CD4-positive, CD25-positive, alpha-beta regulatory T cell (primary cell): Measurements from ENCODE around the gene CLEC2A. TPM values are rescaled to one million over a fixed set of nuclear protein-coding genes. Genes with fewer than 3 reads are reported as not detected.
"Not testable (repeated sequence)": the region's sequence is repeated elsewhere in the genome, so short reads cannot be mapped to it uniquely, and the experiment has no call there.

Experiments used
- ATAC-seq, 2 donors: fragments of 150-1000 bp; cut with Tn5 transposase; one replicate each; pipeline ENCODE4 v1.10.0; 2021; ENCODE audit warnings: low read depth in 2 of 2, moderate number of reproducible peaks in 2 of 2, moderate library complexity in 1 of 2
- DNase-seq, 3 donors: peaks; one replicate each; pipeline versions ENCODE4 v3.0.0 to v3.0.0-alpha.2; 2012 to 2022; ENCODE audit warnings: mixed read lengths in 1 of 3
- H3K27ac ChIP-seq: one replicate; pipeline ENCODE4 v1.7.0; 2013; ENCODE audit warnings: mild to moderate bottlenecking, low read length; ENCODE audit not compliant: insufficient read depth, poor library complexity, severe bottlenecking
- H3K27me3 ChIP-seq: one replicate; pipeline ENCODE4 v1.7.0; 2013; ENCODE audit warnings: low read length; ENCODE audit not compliant: control insufficient read depth, insufficient read depth
- H3K36me3 ChIP-seq: one replicate; pipeline ENCODE4 v1.7.0; 2013; ENCODE audit warnings: mild to moderate bottlenecking, low read length, moderate library complexity; ENCODE audit not compliant: control insufficient read depth, insufficient read depth
- H3K4me1 ChIP-seq: 2 replicates; pipeline ENCODE4 v1.7.0; 2013; ENCODE audit warnings: mild to moderate bottlenecking, low read length; ENCODE audit not compliant: insufficient read depth, control insufficient read depth, poor library complexity, severe bottlenecking
- H3K4me3 ChIP-seq: one replicate; pipeline ENCODE4 v1.7.0; 2013; ENCODE audit warnings: low read depth, mild to moderate bottlenecking, low read length, moderate library complexity
- H3K9me3 ChIP-seq, 2 experiments: 1 replicate in 1 of 2; 2 replicates in 1 of 2; pipeline ENCODE4 v1.7.0; 2013; ENCODE audit warnings: low read length in 2 of 2, mild to moderate bottlenecking in 1 of 2, moderate library complexity in 1 of 2; ENCODE audit not compliant: control insufficient read depth in 2 of 2
- H3K27ac Mint-ChIP-seq, 3 donors: one replicate each; pipeline ENCODE4 v1.8.0; 2020 to 2022; ENCODE audit warnings: mild to moderate bottlenecking in 3 of 3, mixed read lengths in 3 of 3, moderate library complexity in 2 of 3
- H3K27me3 Mint-ChIP-seq: one replicate; pipeline ENCODE4 v1.8.0; 2022; ENCODE audit warnings: mild to moderate bottlenecking, mixed read lengths
- H3K36me3 Mint-ChIP-seq: one replicate; pipeline ENCODE4 v1.8.0; 2020; ENCODE audit warnings: mixed read lengths
- H3K4me1 Mint-ChIP-seq, 4 donors: one replicate each; pipeline ENCODE4 v1.8.0; 2020 to 2022; ENCODE audit warnings: mixed read lengths in 4 of 4, mild to moderate bottlenecking in 1 of 4
- H3K4me3 Mint-ChIP-seq, 4 donors: one replicate each; pipeline ENCODE4 v1.8.0; 2020 to 2022; ENCODE audit warnings: mild to moderate bottlenecking in 4 of 4, mixed read lengths in 4 of 4, moderate library complexity in 3 of 4
- H3K9me3 Mint-ChIP-seq, 7 donors: one replicate each; pipeline ENCODE4 v1.8.0; 2020 to 2022; ENCODE audit warnings: mixed read lengths in 7 of 7, mild to moderate bottlenecking in 3 of 7, moderate library complexity in 2 of 7
- polyA plus RNA-seq, 4 donors: library from polyadenylated mRNA; unstranded; fragments of 300-500 nt; fragmentation: Illumina TruSeq; gene quantifications; one replicate each; pipeline ENCODE4 v1.2.3, GENCODE V29; 2021
- total RNA-seq: library from RNA; stranded (reverse); gene quantifications from one replicate; pipeline ENCODE4 v1.2.3, GENCODE V29; 2022

CLEC2A gene, protein sequence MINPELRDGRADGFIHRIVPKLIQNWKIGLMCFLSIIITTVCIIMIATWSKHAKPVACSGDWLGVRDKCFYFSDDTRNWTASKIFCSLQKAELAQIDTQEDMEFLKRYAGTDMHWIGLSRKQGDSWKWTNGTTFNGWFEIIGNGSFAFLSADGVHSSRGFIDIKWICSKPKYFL
- not detected for total RNA-seq
- not detected for polyA plus RNA-seq

DNA sequence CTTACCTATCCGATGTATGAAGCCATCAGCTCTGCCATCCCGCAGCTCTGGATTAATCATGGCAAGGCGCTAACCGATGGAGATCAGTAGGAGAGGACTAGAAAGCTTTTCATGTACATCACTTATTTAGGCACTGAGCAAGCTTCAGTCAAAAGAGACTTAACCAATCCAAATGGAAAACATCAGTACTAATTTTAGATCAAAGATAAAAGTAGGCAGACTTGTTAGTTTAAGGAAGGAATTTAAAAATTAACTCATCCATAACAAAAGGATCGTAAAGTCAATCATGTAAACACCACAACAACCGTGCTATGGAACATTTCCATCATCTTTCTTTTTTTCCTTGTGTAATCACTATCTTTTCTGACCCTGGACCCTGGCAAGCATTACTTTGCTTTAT lies at the start of gene CLEC2A:
CLEC2A (minus strand) TSS at position 101 of the 400 bp plus-strand sequence; CDS start at position 60, 41 bp downstream.
- no peak within 1 kb of the TSS for H3K4me3 Mint-ChIP-seq
- DNase-seq (no peak), ATAC-seq (no peak)
- H3K27me3 ChIP-seq, result peaks cover 19% of the 10 kb centered on the region
- H3K27ac Mint-ChIP-seq, result peak within 1 kb of the TSS in 1 of 3 donors; percentile 66
- no peaks in the 10 kb centered on the region for H3K9me3 ChIP-seq
- no peaks in the 10 kb centered on the region for H3K36me3 Mint-ChIP-seq
- no peaks in the 10 kb centered on the region for H3K36me3 ChIP-seq
- peaks cover 51% of the 10 kb centered on the region for H3K27me3 Mint-ChIP-seq
- H3K4me1 Mint-ChIP-seq, result no peaks in the 10 kb centered on the region
- H3K27ac ChIP-seq, result no peak within 1 kb of the TSS
- H3K9me3 Mint-ChIP-seq, result no peaks in the 10 kb centered on the region
- no peak within 1 kb of the TSS for H3K4me3 ChIP-seq
- H3K4me1 ChIP-seq, result no peaks in the 10 kb centered on the region

DNA sequence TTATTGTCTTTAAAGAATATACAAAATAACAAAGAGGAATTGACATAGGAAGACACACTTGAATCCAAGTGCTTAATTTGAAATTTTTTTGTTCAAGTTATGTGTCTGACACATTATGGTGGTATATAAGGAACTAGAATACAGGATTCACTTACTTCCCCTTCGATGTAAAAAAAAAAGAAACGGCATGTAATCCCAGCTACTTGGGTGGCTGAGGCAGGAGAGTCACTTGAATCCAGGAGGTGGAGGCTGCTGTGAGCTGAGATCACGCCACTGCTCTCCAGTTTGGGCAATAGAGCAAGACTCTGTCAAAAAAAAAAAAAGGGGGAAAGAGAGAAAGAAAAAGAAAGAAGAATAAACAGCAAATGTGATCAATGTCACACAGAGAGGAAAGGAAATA lies 48.0 kb upstream of the CLEC2A start:
- Histone ChIP-seq H3K27me3 (peaks cover 17% of the 10 kb centered on the region), H3K4me3 (no peak overlapping the region), H3K36me3 (no peaks in the 10 kb centered on the region), H3K27ac (no peak overlapping the region), H3K9me3 (peaks cover 0 to 3% of the 10 kb centered on the region in 2 experiments), H3K4me1 (no peaks in the 10 kb centered on the region)
- Mint-ChIP-seq H3K9me3 (peaks cover 0 to 3% (median 0%) of the 10 kb centered on the region in 7 donors), H3K27ac (no peak overlapping the region), H3K36me3 (no peaks in the 10 kb centered on the region), H3K4me3 (no peak overlapping the region), H3K27me3 (peaks cover 52% of the 10 kb centered on the region), H3K4me1 (no peaks in the 10 kb centered on the region)
- no peak for ATAC-seq
- no peak for DNase-seq

- Histone ChIP-seq H3K4me1 (no peaks in the 10 kb centered on the region), H3K27me3 (peaks cover 21% of the 10 kb centered on the region), H3K9me3 (peaks cover 0 to 3% of the 10 kb centered on the region in 2 experiments), H3K27ac (no peak overlapping the region), H3K36me3 (no peaks in the 10 kb centered on the region), H3K4me3 (no peak overlapping the region)
- H3K36me3 Mint-ChIP-seq, result no peaks in the 10 kb centered on the region
- H3K27me3 Mint-ChIP-seq, result peaks cover 55% of the 10 kb centered on the region
- no peak overlapping the region for H3K4me3 Mint-ChIP-seq
- H3K9me3 Mint-ChIP-seq, result peaks cover 0 to 6% (median 1%) of the 10 kb centered on the region in 7 donors
- ATAC-seq (no peak), DNase-seq (no peak)
- no peaks in the 10 kb centered on the region for H3K4me1 Mint-ChIP-seq
- no peak overlapping the region for H3K27ac Mint-ChIP-seq
Measured at GRCh38 chr12:9977916-9978315, 45.7 kb upstream of the CLEC2A start.

GRCh38 chr12:9976626-9977025 lies 44.5 kb upstream of the CLEC2A start:
- ATAC-seq, H3K27ac Mint-ChIP-seq, H3K27ac ChIP-seq, H3K9me3 ChIP-seq, H3K4me3 ChIP-seq, H3K36me3 Mint-ChIP-seq, H3K4me1 Mint-ChIP-seq, H3K4me1 ChIP-seq, H3K4me3 Mint-ChIP-seq, DNase-seq, H3K36me3 ChIP-seq, H3K9me3 Mint-ChIP-seq: not testable (repeated sequence)
- H3K27me3 Mint-ChIP-seq, result peaks cover 59% of the 10 kb centered on the region
- H3K27me3 ChIP-seq, result peaks cover 17% of the 10 kb centered on the region

GRCh38 chr12:9975614-9976013 lies 43.4 kb upstream of the CLEC2A start:
- H3K9me3 ChIP-seq, result peaks cover 0 to 3% of the 10 kb centered on the region in 2 experiments
- no peak overlapping the region for H3K27ac ChIP-seq
- peaks cover 0 to 6% (median 1%) of the 10 kb centered on the region in 7 donors for H3K9me3 Mint-ChIP-seq
- H3K27me3 Mint-ChIP-seq, result peaks cover 57% of the 10 kb centered on the region
- no peak overlapping the region for H3K27ac Mint-ChIP-seq
- no peak for ATAC-seq
- peaks cover 11% of the 10 kb centered on the region for H3K27me3 ChIP-seq
- no peaks in the 10 kb centered on the region for H3K36me3 Mint-ChIP-seq
- H3K4me3 ChIP-seq, result no peak overlapping the region
- no peaks in the 10 kb centered on the region for H3K4me1 ChIP-seq
- DNase-seq, result no peak
- H3K4me1 Mint-ChIP-seq, result no peaks in the 10 kb centered on the region
- H3K36me3 ChIP-seq, result no peaks in the 10 kb centered on the region
- H3K4me3 Mint-ChIP-seq, result no peak overlapping the region

DNA sequence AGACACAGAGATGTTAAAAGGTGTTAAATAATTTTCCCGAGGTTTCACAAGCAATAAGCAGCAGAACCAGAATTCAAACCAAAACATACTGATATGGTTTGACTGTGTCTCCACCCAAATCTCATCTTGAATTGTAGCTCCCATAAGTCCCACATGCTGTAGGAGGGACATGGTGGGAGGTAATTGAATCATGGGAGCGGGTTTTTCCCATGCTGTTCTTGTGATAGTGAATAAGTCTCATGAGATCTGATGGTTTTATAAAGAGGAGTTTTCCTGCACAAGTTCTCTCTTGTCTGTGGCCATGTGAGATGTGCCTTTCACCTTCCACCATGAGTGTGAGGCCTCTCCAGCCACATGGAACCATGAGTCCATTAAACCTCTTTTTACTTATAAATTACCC lies 42.6 kb upstream of the CLEC2A start:
- H3K4me1 Mint-ChIP-seq, ATAC-seq, H3K36me3 Mint-ChIP-seq, H3K9me3 Mint-ChIP-seq, H3K36me3 ChIP-seq, H3K4me1 ChIP-seq, H3K9me3 ChIP-seq, H3K27ac ChIP-seq, H3K27ac Mint-ChIP-seq, H3K4me3 ChIP-seq, DNase-seq, H3K4me3 Mint-ChIP-seq: not testable (repeated sequence)
- peaks cover 52% of the 10 kb centered on the region for H3K27me3 Mint-ChIP-seq
- peaks cover 11% of the 10 kb centered on the region for H3K27me3 ChIP-seq

- peak overlapping the region in 1 of 3 donors; percentile 4 for H3K27ac Mint-ChIP-seq
- peaks cover 0 to 6% (median 1%) of the 10 kb centered on the region in 7 donors for H3K9me3 Mint-ChIP-seq
- DNase-seq, result no peak
- Histone ChIP-seq H3K9me3 (peaks cover 0 to 3% of the 10 kb centered on the region in 2 experiments), H3K4me1 (no peaks in the 10 kb centered on the region), H3K27me3 (peaks cover 11% of the 10 kb centered on the region), H3K36me3 (no peaks in the 10 kb centered on the region), H3K4me3 (no peak overlapping the region), H3K27ac (no peak overlapping the region)
- H3K27me3 Mint-ChIP-seq, result peaks cover 44% of the 10 kb centered on the region
- no peaks in the 10 kb centered on the region for H3K36me3 Mint-ChIP-seq
- no peak for ATAC-seq
- H3K4me3 Mint-ChIP-seq, result no peak overlapping the region
- H3K4me1 Mint-ChIP-seq, result no peaks in the 10 kb centered on the region
Measured at GRCh38 chr12:9973949-9974348, 41.8 kb upstream of the CLEC2A start.

- Histone ChIP-seq H3K27me3 (peaks cover 11% of the 10 kb centered on the region), H3K36me3 (no peaks in the 10 kb centered on the region), H3K9me3 (peaks cover 0 to 3% of the 10 kb centered on the region in 2 experiments), H3K4me1 (no peaks in the 10 kb centered on the region), H3K4me3 (no peak within 1 kb of the TSS), H3K27ac (no peak within 1 kb of the TSS)
- DNase-seq (no peak), ATAC-seq (no peak)
- no peak within 1 kb of the TSS for H3K4me3 Mint-ChIP-seq
- no peaks in the 10 kb centered on the region for H3K4me1 Mint-ChIP-seq
- no peak within 1 kb of the TSS for H3K27ac Mint-ChIP-seq
- peaks cover 31% of the 10 kb centered on the region for H3K27me3 Mint-ChIP-seq
- peaks cover 0 to 6% (median 0%) of the 10 kb centered on the region in 7 donors for H3K9me3 Mint-ChIP-seq
- H3K36me3 Mint-ChIP-seq, result no peaks in the 10 kb centered on the region
Measured at GRCh38 chr12:9971181-9971580, 39.0 kb upstream of the CLEC2A start, which contains the start of gene CLEC12A. CLEC12A (plus strand) TSS chr12:9971409; CDS start chr12:9971597, 188 bp downstream.
